K562 (cell line): Measurements from ENCODE around the gene CSNK1D. TPM values are rescaled to one million over a fixed set of nuclear protein-coding genes. Genes with fewer than 3 reads are reported as not detected.
A peak's percentile ranks its signal among the peaks of the same experiment; 100 is the strongest.

Experiments
- ATAC-seq: fragments of 200-7000 bp; cut with Tn5 transposase; 3 replicates; pipeline ENCODE4 v1.9.1; 2020; ENCODE audit warnings: moderate library complexity
- Bru-seq: library from RNA; stranded (reverse); fragments of 400-500 nt; gene quantifications from one replicate; lab custom pipeline; 2021; lab: Mats Ljungman, UMichigan
- BruChase-seq, 2 experiments: library from RNA; stranded (reverse); fragments of 400-500 nt; gene quantifications; one replicate each; lab custom pipeline; 2021; lab: Mats Ljungman, UMichigan
- BruUV-seq: library from RNA; stranded (reverse); fragments of 400-500 nt; replicated peaks from 2 replicates; lab custom pipeline; 2021; lab: Mats Ljungman, UMichigan
- CTCF ChIA-PET: fragments of 300-600 bp; formaldehyde crosslinking; extraction: SDS; loops from one replicate; lab custom pipeline; 2021; ENCODE audit warnings: low intra/inter-chr PET ratio; lab: Yijun Ruan, JAX
- POLR2A ChIA-PET: fragments of 300-600, 350-650 bp; sonication (Branson Sonifier 250); formaldehyde crosslinking; extraction: SDS; loops from one replicate; lab custom pipeline; 2021; ENCODE audit warnings: antibody characterized with exemption, inconsistent platforms; lab: Yijun Ruan, JAX
- DNase-seq, 4 experiments: peaks; one replicate each; pipeline versions ENCODE4 v3.0.0 to v3.0.0-alpha.2; 2011 to 2018; ENCODE audit warnings: low spot score in 3 of 4, mixed read lengths in 3 of 4; ENCODE audit errors: extremely low read depth in 1 of 4
- FAIRE-seq: peaks from 2 replicates; lab custom pipeline; 2011; peaks lifted over from hg19 to GRCh38; lab: Jason Lieb, UNC
- H2AFZ ChIP-seq: 2 replicates; pipeline ENCODE4 v1.6.0; 2011; ENCODE audit warnings: low read depth, low read length, control low read depth, inconsistent platforms
- H3K27ac ChIP-seq: fragments of 200-600 bp; 3 replicates; pipeline ENCODE4 v1.8.0; 2011; ENCODE audit warnings: low read depth, mild to moderate bottlenecking, control low read depth, inconsistent platforms, low read length, moderate library complexity, mixed read lengths; ENCODE audit errors: extremely low read depth
- H3K27me3 ChIP-seq, 2 experiments: fragments of 300-600 bp in 1 of 2; 2 replicates in 1 of 2; 3 replicates in 1 of 2; pipeline versions ENCODE4 v1.6.0 to v1.8.0; 2011; ENCODE audit warnings: inconsistent platforms in 2 of 2, low read length in 2 of 2, mild to moderate bottlenecking in 1 of 2, mixed read lengths in 1 of 2, moderate library complexity in 1 of 2; ENCODE audit not compliant: control insufficient read depth in 2 of 2, insufficient read depth in 2 of 2
- H3K36me3 ChIP-seq: fragments of 300-600 bp; 3 replicates; pipeline ENCODE4 v1.8.0; 2011; ENCODE audit warnings: mild to moderate bottlenecking, low read length, inconsistent platforms; ENCODE audit not compliant: control insufficient read depth, insufficient read depth
- H3K4me1 ChIP-seq, 2 experiments: fragments of 200-600 bp in 1 of 2; replicated peaks in 1 of 2; 2 replicates in 1 of 2; 3 replicates in 1 of 2; pipeline versions ENCODE4 v1.5.1 to v1.8.0; 2011; ENCODE audit warnings: inconsistent platforms in 2 of 2, low read length in 2 of 2, mild to moderate bottlenecking in 1 of 2, mixed read lengths in 1 of 2, moderate library complexity in 1 of 2; ENCODE audit not compliant: control insufficient read depth in 2 of 2, insufficient read depth in 2 of 2
- H3K4me2 ChIP-seq: 2 replicates; pipeline ENCODE4 v1.6.1; 2011; ENCODE audit warnings: low read length, control low read depth, inconsistent platforms, mixed read lengths; ENCODE audit not compliant: insufficient read depth
- H3K4me3 ChIP-seq: fragments of 200-600 bp; sonication (generic), shearing (Covaris generic); 2 replicates; pipeline ENCODE4 v1.5.1; 2016; ENCODE audit warnings: control low read depth, inconsistent platforms
- H3K79me2 ChIP-seq: fragments of 200-600 bp; 3 replicates; pipeline ENCODE4 v1.8.0; 2011; ENCODE audit warnings: low read length, inconsistent platforms; ENCODE audit not compliant: control insufficient read depth, insufficient read depth
- H3K9ac ChIP-seq, 2 experiments: 2 replicates each; pipeline versions ENCODE4 v1.6.0 to v1.6.1; 2011; ENCODE audit warnings: low read depth in 2 of 2, low read length in 2 of 2, control low read depth in 1 of 2, inconsistent platforms in 1 of 2, mild to moderate bottlenecking in 1 of 2, mixed read lengths in 1 of 2; ENCODE audit not compliant: insufficient read depth in 1 of 2
- H3K9me1 ChIP-seq: one replicate; pipeline ENCODE4 v1.6.0; 2011; ENCODE audit warnings: inconsistent platforms, mild to moderate bottlenecking, low read length, moderate library complexity; ENCODE audit not compliant: control insufficient read depth, insufficient read depth
- H3K9me3 ChIP-seq: replicated peaks from 2 replicates; pipeline ENCODE4 v1.5.1; 2011; ENCODE audit warnings: low read depth, low read length, inconsistent platforms; ENCODE audit not compliant: control insufficient read depth, insufficient read depth
- H4K20me1 ChIP-seq: replicated peaks from 2 replicates; pipeline ENCODE4 v1.6.1; 2011; ENCODE audit warnings: low read length, inconsistent platforms, mixed read lengths; ENCODE audit not compliant: control insufficient read depth, insufficient read depth
- ARNT ChIP-seq, 2 experiments: fragments of 450-650 bp; IDR thresholded peaks; 2 replicates each; pipeline ENCODE4 v1.6.1; 2016; ENCODE audit warnings: mild to moderate bottlenecking in 1 of 2
- CHD1 ChIP-seq: fragments of 200-600 bp; sonication (generic); IDR thresholded peaks from one replicate; pipeline ENCODE4 v1.6.1; 2012; ENCODE audit warnings: mild to moderate bottlenecking, moderate library complexity, low read length, inconsistent platforms
- ETV6 ChIP-seq, 3 experiments: fragments of 150-350 bp in 1 of 3; sonication (generic) in 1 of 3; formaldehyde crosslinking in 1 of 3; IDR thresholded peaks; 2 replicates each; pipeline versions ENCODE4 v1.6.1 to v1.8.0; 2014 to 2022; ENCODE audit warnings: borderline replicate concordance in 2 of 3, low read depth in 2 of 3, antibody characterized with exemption in 1 of 3, low read length in 1 of 3, mild to moderate bottlenecking in 1 of 3, missing genetic modification reagents in 1 of 3
- GTF2E2 ChIP-seq: fragments of 200-800 bp; sonication (Bioruptor generic); IDR thresholded peaks from 2 replicates; pipeline ENCODE4 v1.6.1; 2016; ENCODE audit warnings: missing genetic modification characterization, missing compliant biosample characterization
- RBM34 ChIP-seq: fragments of 200-400 bp; formaldehyde crosslinking; IDR thresholded peaks from 2 replicates; pipeline ENCODE4 v1.6.1; 2018; ENCODE audit warnings: low read length, borderline replicate concordance; ENCODE audit not compliant: insufficient read depth
- RFX1 ChIP-seq: fragments of 450-650 bp; IDR thresholded peaks from 2 replicates; pipeline ENCODE4 v1.6.1; 2016; ENCODE audit warnings: mild to moderate bottlenecking, moderate library complexity
- SIN3A ChIP-seq, 2 experiments: fragments of 150-350 bp in 1 of 2; IDR thresholded peaks; 2 replicates each; pipeline ENCODE4 v1.6.1; 2011 to 2016; ENCODE audit warnings: borderline replicate concordance in 2 of 2, low read depth in 2 of 2, low read length in 2 of 2, mild to moderate bottlenecking in 2 of 2, moderate library complexity in 2 of 2; ENCODE audit not compliant: control insufficient read depth in 1 of 2
- SRF ChIP-seq, 2 experiments: fragments of 250-450, 450-650 bp in 1 of 2; sonication (Bioruptor Pico) in 1 of 2; sonication (generic) in 1 of 2; formaldehyde crosslinking; IDR thresholded peaks; 2 replicates each; pipeline versions ENCODE4 v1.5.0 to v1.5.1; 2020 to 2022; ENCODE audit warnings: mild to moderate bottlenecking in 1 of 2, missing genetic modification reagents in 1 of 2
- SUPT5H ChIP-seq: fragments of 450-650 bp; IDR thresholded peaks from 2 replicates; pipeline ENCODE4 v1.6.1; 2016
- TCF3 ChIP-seq: sonication (generic); formaldehyde crosslinking; IDR thresholded peaks from 2 replicates; pipeline ENCODE4 v1.4.0; 2020; ENCODE audit warnings: mild to moderate bottlenecking, missing genetic modification reagents
- ZNF121 ChIP-seq: sonication (generic); formaldehyde crosslinking; conservative IDR thresholded peaks from 2 replicates; pipeline ENCODE4 v1.8.0; 2022; ENCODE audit warnings: missing genetic modification reagents
- ZNF311 ChIP-seq: fragments of 250-450 bp; sonication (Bioruptor Pico); IDR thresholded peaks from 2 replicates; pipeline ENCODE4 v1.4.0; 2020; ENCODE audit warnings: mild to moderate bottlenecking, moderate library complexity
- ZNF778 ChIP-seq: fragments of 450-650 bp; formaldehyde crosslinking; IDR thresholded peaks from 2 replicates; pipeline ENCODE4 v1.4.0; 2020; ENCODE audit warnings: mild to moderate bottlenecking, moderate library complexity
- WGBS: fragments of 100-300 bp; shearing (Covaris generic); methylation state at CpG from one replicate; pipeline ENCODE4 v1.1.6; 2016; ENCODE audit warnings: low coverage, mixed read lengths; ENCODE audit not compliant: insufficient coverage; ENCODE audit errors: missing lambda C conversion rate; 5-methylcytosine and 5-hydroxymethylcytosine counted together
- in situ Hi-C: fragments of 300-500 bp; cut with MboI; formaldehyde crosslinking; loops from 4 replicates; pipeline ENCODE4 v1.15.0; 2018; ENCODE audit warnings: inconsistent platforms, mixed read lengths
- intact Hi-C: fragments of 100-400 bp; cut with micrococcal nuclease; formaldehyde crosslinking; loops from 2 replicates; pipeline ENCODE4 v1.14.2; 2022
- long read RNA-seq, 3 experiments: library from polyadenylated mRNA in 2 of 3; library from RNA in 1 of 3; unstranded in 2 of 3; stranded (forward) in 1 of 3; transcript quantifications; one replicate each; pipeline ENCODE4 v2.0.0, GENCODE V29; 2019 to 2022
- polyA minus RNA-seq, 3 experiments: library from RNA; depleted of rRNA, polyadenylated mRNA; stranded (reverse); fragments of >200 nt; gene quantifications; 2 replicates each; pipeline ENCODE4 v1.2.3, GENCODE V29; 2011
- polyA plus RNA-seq, 8 experiments: library from polyadenylated mRNA; depleted of rRNA in 4 of 8; stranded (reverse) in 5 of 8; unstranded in 3 of 8; fragments of >200 nt; fragmentation: Nextera tagmentation in 2 of 8; fragmentation: Illumina TruSeq in 1 of 8; extraction: Ambion mirVana in 2 of 8; extraction: Trizol in 1 of 8; gene quantifications; 2 replicates each; pipeline versions ENCODE4 v1.2.1 to v1.2.3, GENCODE V29; 2011 to 2014; ENCODE audit warnings: inconsistent platforms in 1 of 8, missing spikeins in 1 of 8
- total RNA-seq, 7 experiments: library from RNA; depleted of rRNA in 6 of 7; stranded (reverse); fragments of >200 nt in 6 of 7; fragmentation: Illumina TruSeq in 2 of 7; extraction: Trizol in 2 of 7; gene quantifications; 2 replicates each; pipeline versions ENCODE4 v1.2.1 to v1.2.3, GENCODE V29; 2011 to 2021; ENCODE audit warnings: low replicate concordance in 1 of 7

The CSNK1D gene
- 268 and 441 TPM in 2 replicates for total RNA-seq (2011; cell fraction: chromatin; rRNA removed; ENCODE audit: low replicate concordance)
- total RNA-seq (2011; cell fraction: nucleolus; rRNA removed) = 196 and 213 TPM in 2 replicates
- 179 and 187 TPM in 2 replicates for total RNA-seq (2011; cell fraction: nucleoplasm; rRNA removed)
- total RNA-seq (2014; rRNA removed) = 26.1 and 39.0 TPM in 2 replicates
- total RNA-seq (2014; rRNA removed; fragmentation: Illumina TruSeq; extraction: Trizol) = 35.9 and 41.3 TPM in 2 replicates
- 35.7 and 36.6 TPM in 2 replicates for total RNA-seq (2015; rRNA removed; fragmentation: Illumina TruSeq; extraction: Trizol)
- total RNA-seq (2021) = 95.3 and 114 TPM in 2 replicates
- 82.8 and 96.8 TPM in 2 replicates for polyA plus RNA-seq (2011; rRNA removed)
- 51.5 and 60.4 TPM in 2 replicates for polyA plus RNA-seq (2011; cell fraction: cytosol; rRNA removed)
- polyA plus RNA-seq (2011; cell fraction: nucleus; rRNA removed) = 306 and 488 TPM in 2 replicates
- polyA plus RNA-seq (2012) = 102 and 106 TPM in 2 replicates
- 123 and 133 TPM in 2 replicates for polyA plus RNA-seq (2014; fragmentation: Illumina TruSeq; extraction: Trizol)
- polyA plus RNA-seq (2014; fragmentation: Nextera tagmentation; extraction: Ambion mirVana) = 1 to 10 TPM; 6.5 to 7.4 TPM
- 81.0 and 90.3 TPM in 2 replicates for polyA plus RNA-seq (2014; rRNA removed)
- polyA minus RNA-seq (2011; rRNA and poly(A)+ RNA removed) = 56.2 and 74.7 TPM in 2 replicates
- 45.7 and 51.3 TPM in 2 replicates for polyA minus RNA-seq (2011; cell fraction: cytosol; rRNA and poly(A)+ RNA removed)
- 71.1 and 74.9 TPM in 2 replicates for polyA minus RNA-seq (2011; cell fraction: nucleus; rRNA and poly(A)+ RNA removed)
- percentile 86 among the genes with signal in this experiment for Bru-seq, nascent RNA
- BruChase-seq, experiment 1, labeled RNA remaining after a 2-hour chase = percentile 90 among the genes with signal in this experiment
- percentile 90 among the genes with signal in this experiment for BruChase-seq, experiment 2, labeled RNA remaining after a 6-hour chase
- long read RNA-seq, experiment 1, transcript CSNK1D-202 (9 exons, 3,712 nt) = minor isoform, 23 of 217 reads
- long read RNA-seq, experiment 1, transcript CSNK1D-220 (2 exons, 631 nt) = minor isoform, 5 of 217 reads
- long read RNA-seq, experiment 1, transcript CSNK1D-203 (10 exons, 2,047 nt) = major isoform, 47 of 217 reads
- long read RNA-seq, experiment 1, partial matches to known transcripts = 35 of 217 reads
- long read RNA-seq, experiment 1, other reads (novel, unspliced or antisense) = 98 of 217 reads
- long read RNA-seq, experiment 2, transcript CSNK1D-202 (9 exons, 3,712 nt) = minor isoform, 17 of 119 reads
- long read RNA-seq, experiment 2, transcript CSNK1D-203 (10 exons, 2,047 nt) = major isoform, 46 of 119 reads
- long read RNA-seq, experiment 2, partial matches to known transcripts = 9 of 119 reads
- long read RNA-seq, experiment 2, other reads (novel, unspliced or antisense) = 43 of 119 reads
- long read RNA-seq, experiment 3, transcript CSNK1D-202 (9 exons, 3,712 nt) = minor isoform, 5 of 39 reads
- long read RNA-seq, experiment 3, transcript CSNK1D-203 (10 exons, 2,047 nt) = major isoform, 12 of 39 reads
- long read RNA-seq, experiment 3, partial matches to known transcripts = 3 of 39 reads
- long read RNA-seq, experiment 3, other reads (novel, unspliced or antisense) = 15 of 39 reads

GRCh38 chr17:82273327-82274133 is at the start of gene CSNK1D:
Gene CSNK1D (minus strand): TSS chr17:82273700. CDS start chr17:82273381, 319 bp downstream.
- ATAC-seq (peak; percentile 89), FAIRE-seq (peak; percentile 11), DNase-seq (peak; percentile 92 to 95 (median 94))
- H3K79me2 ChIP-seq = peaks cover 50% of the 10 kb centered on the region
- peak within 1 kb of the TSS; percentile 96 for H3K4me3 ChIP-seq
- peaks cover 10% of the 10 kb centered on the region for H3K9me1 ChIP-seq
- WGBS = 10% methylated on average over 47 of the region's 80 CpGs
- BruUV-seq = no TSS peak
- intact Hi-C loops = no loop called here
- H3K9ac ChIP-seq = peak within 1 kb of the TSS; percentile 84 to 97
- no peaks in the 10 kb centered on the region for H3K27me3 ChIP-seq
- peak within 1 kb of the TSS; percentile 94 for H2AFZ ChIP-seq
- POLR2A ChIA-PET = interaction anchor here (0.6 to 5.6 kb wide), 6 partner anchors 9 to 245 kb away, joined by 3 to 37 read pairs (median 5); no protein-coding TSS in a partner anchor
- peak within 1 kb of the TSS; percentile 98 for H3K27ac ChIP-seq
- peaks cover 34 to 70% of the 10 kb centered on the region in 2 experiments for H3K4me1 ChIP-seq
- H4K20me1 ChIP-seq = peaks cover 38% of the 10 kb centered on the region
- H3K36me3 ChIP-seq = peaks cover 40% of the 10 kb centered on the region
- H3K9me3 ChIP-seq = no peaks in the 10 kb centered on the region
- CTCF ChIA-PET = interaction anchor here (0.6 kb wide), 1 partner anchor 17 kb away, joined by 3 read pairs; no protein-coding TSS in a partner anchor
- in situ Hi-C loops = no loop called here
- peak within 1 kb of the TSS; percentile 87 for H3K4me2 ChIP-seq
- TF ChIP-seq SUPT5H (peak; percentile 76), ARNT (IDR thresholded peaks at IDR 0.05) (no peak), SRF (CRISPR knock-in tag; IDR thresholded peaks at IDR 0.05) (no peak), RBM34 (no peak), ZNF778 (no peak), GTF2E2 (tag) (no peak), CHD1 (no peak), ZNF311 (CRISPR knock-in tag) (no peak), ZNF121 (no peak), TCF3 (no peak), SIN3A (IDR thresholded peaks at IDR 0.05; ENCODE audit: borderline replicate concordance in 2 of 2, control insufficient read depth in 1 of 2, low read depth in 2 of 2, low read length in 2 of 2) (peak in 1 of 2 experiments; percentile 77; a peak in 1 of 4 replicates), RFX1 (no peak; the same call in 1 of the 2 replicates), ETV6 (IDR thresholded peaks at IDR 0.05; ENCODE audit: borderline replicate concordance in 1 of 2, low read depth in 2 of 2, low read length in 1 of 2) (no peak), ETV6 (CRISPR knock-in tag; IDR thresholded peaks at IDR 0.05; ENCODE audit: borderline replicate concordance) (no peak)
